ENCODE data around the gene ABCD2. TPM values are rescaled to one million over a fixed set of nuclear protein-coding genes. Genes with fewer than 3 reads are reported as not detected.
"Not testable (repeated sequence)": the region's sequence is repeated elsewhere in the genome, so short reads cannot be mapped to it uniquely, and the experiment has no call there.

ABCD2 gene
- polyA plus RNA-seq, 2 donors = 0.02 to 0.04 TPM

- not testable (repeated sequence) for H3K36me3 ChIP-seq (ENCODE audit: control insufficient read depth in 2 of 2, insufficient read depth in 2 of 2, low read length in 1 of 2); H3K27me3 ChIP-seq (ENCODE audit: control insufficient read depth in 1 of 2, insufficient read depth in 2 of 2, low read length in 2 of 2); H3K4me1 ChIP-seq (ENCODE audit: control insufficient read depth in 2 of 2, insufficient read depth in 2 of 2, low read length in 1 of 2); H3K9me3 ChIP-seq (ENCODE audit: control insufficient read depth in 2 of 2, insufficient read depth in 1 of 2, low read depth in 1 of 2, low read length in 1 of 2); H3K4me3 ChIP-seq (ENCODE audit: low read depth in 1 of 2, low read length in 2 of 2); H3K27ac ChIP-seq (ENCODE audit: low read depth in 2 of 2, low read length in 1 of 2)
Observed at GRCh38 chr12:39522167-39522566, 97.4 kb downstream of the ABCD2 start.

DNA sequence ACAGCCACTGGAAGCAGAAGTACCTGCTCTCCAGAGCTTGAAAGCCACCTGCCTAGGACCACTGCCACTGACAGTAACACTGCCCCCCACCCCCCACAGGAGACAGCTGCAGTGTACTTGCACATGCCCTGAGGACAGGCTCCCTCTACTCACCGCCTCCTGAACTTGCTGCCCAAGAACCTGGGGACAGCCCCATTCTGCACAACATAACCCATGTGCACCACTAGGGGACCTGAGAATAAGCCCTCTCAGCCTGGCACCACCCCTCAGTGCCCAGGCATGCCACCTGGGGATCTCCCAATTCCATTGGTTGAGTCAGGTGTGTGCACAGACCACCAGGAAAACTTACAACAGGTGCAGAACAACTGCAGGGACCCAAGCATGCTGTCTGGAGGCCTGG lies 109.6 kb downstream of the ABCD2 start:
- Histone ChIP-seq H3K36me3 (ENCODE audit: control insufficient read depth in 2 of 2, insufficient read depth in 2 of 2, low read length in 1 of 2) (no peaks in the 10 kb centered on the region), H3K27me3 (ENCODE audit: control insufficient read depth in 1 of 2, insufficient read depth in 2 of 2, low read length in 2 of 2) (no peaks in the 10 kb centered on the region), H3K4me3 (ENCODE audit: low read depth in 1 of 2, low read length in 2 of 2) (no peak overlapping the region), H3K4me1 (ENCODE audit: control insufficient read depth in 2 of 2, insufficient read depth in 2 of 2, low read length in 1 of 2) (no peaks in the 10 kb centered on the region), H3K27ac (ENCODE audit: low read depth in 2 of 2, low read length in 1 of 2) (no peak overlapping the region), H3K9me3 (ENCODE audit: control insufficient read depth in 2 of 2, insufficient read depth in 1 of 2, low read depth in 1 of 2, low read length in 1 of 2) (peaks cover 3 to 14% of the 10 kb centered on the region in 2 donors)
- WGBS, 2 donors = 94 to 100% methylated on average over 1 of the region's 1 CpG

GRCh38 chr12:39505554-39505953 lies 114.0 kb downstream of the ABCD2 start:
- Histone ChIP-seq H3K27me3 (ENCODE audit: control insufficient read depth in 1 of 2, insufficient read depth in 2 of 2, low read length in 2 of 2) (no peaks in the 10 kb centered on the region), H3K9me3 (ENCODE audit: control insufficient read depth in 2 of 2, insufficient read depth in 1 of 2, low read depth in 1 of 2, low read length in 1 of 2) (peaks cover 0 to 12% of the 10 kb centered on the region in 2 donors), H3K36me3 (ENCODE audit: control insufficient read depth in 2 of 2, insufficient read depth in 2 of 2, low read length in 1 of 2) (no peaks in the 10 kb centered on the region), H3K4me3 (ENCODE audit: low read depth in 1 of 2, low read length in 2 of 2) (no peak overlapping the region), H3K27ac (ENCODE audit: low read depth in 2 of 2, low read length in 1 of 2) (no peak overlapping the region), H3K4me1 (ENCODE audit: control insufficient read depth in 2 of 2, insufficient read depth in 2 of 2, low read length in 1 of 2) (no peaks in the 10 kb centered on the region)

DNA sequence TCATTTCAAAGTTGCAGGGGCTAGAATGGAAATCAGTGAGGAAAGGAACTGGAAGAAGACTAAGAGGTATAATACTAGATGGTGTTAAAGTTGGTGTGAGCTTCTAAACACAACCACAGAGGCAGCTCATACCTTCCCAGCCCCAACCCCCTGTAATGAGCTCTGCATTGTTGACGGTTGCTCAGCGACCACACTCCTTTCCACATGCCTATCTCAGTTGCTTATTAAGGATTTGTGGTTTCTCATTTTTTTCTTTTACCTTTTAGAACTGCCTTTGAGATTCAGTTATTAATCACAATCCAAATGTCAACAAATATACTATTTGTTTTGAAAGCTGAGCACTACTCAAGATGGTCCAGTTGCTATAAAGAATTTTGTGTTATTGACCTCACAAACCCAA lies 114.6 kb downstream of the ABCD2 start:
- no peak overlapping the region for H3K4me3 ChIP-seq (ENCODE audit: low read depth in 1 of 2, low read length in 2 of 2)
- 35 to 52% methylated on average over 2 of the region's 2 CpGs for WGBS, 2 donors

GRCh38 chr12:39503439-39503838 lies 116.2 kb downstream of the ABCD2 start:
- 93 to 95% methylated on average over 1 of the region's 1 CpG for WGBS, 2 donors
- Histone ChIP-seq H3K4me1 (ENCODE audit: control insufficient read depth in 2 of 2, insufficient read depth in 2 of 2, low read length in 1 of 2) (no peaks in the 10 kb centered on the region), H3K4me3 (ENCODE audit: low read depth in 1 of 2, low read length in 2 of 2) (no peak overlapping the region), H3K9me3 (ENCODE audit: control insufficient read depth in 2 of 2, insufficient read depth in 1 of 2, low read depth in 1 of 2, low read length in 1 of 2) (no peaks in the 10 kb centered on the region), H3K36me3 (ENCODE audit: control insufficient read depth in 2 of 2, insufficient read depth in 2 of 2, low read length in 1 of 2) (no peaks in the 10 kb centered on the region), H3K27me3 (ENCODE audit: control insufficient read depth in 1 of 2, insufficient read depth in 2 of 2, low read length in 2 of 2) (no peaks in the 10 kb centered on the region), H3K27ac (ENCODE audit: low read depth in 2 of 2, low read length in 1 of 2) (no peak overlapping the region)

More for the DNA sequence above, 114.6 kb downstream of the ABCD2 start:
- H3K27ac ChIP-seq (ENCODE audit: low read depth in 2 of 2, low read length in 1 of 2) = no peak overlapping the region
- H3K27me3 ChIP-seq (ENCODE audit: control insufficient read depth in 1 of 2, insufficient read depth in 2 of 2, low read length in 2 of 2) = no peaks in the 10 kb centered on the region
- no peaks in the 10 kb centered on the region for H3K4me1 ChIP-seq (ENCODE audit: control insufficient read depth in 2 of 2, insufficient read depth in 2 of 2, low read length in 1 of 2)
- H3K9me3 ChIP-seq (ENCODE audit: control insufficient read depth in 2 of 2, insufficient read depth in 1 of 2, low read depth in 1 of 2, low read length in 1 of 2) = peaks cover 0 to 8% of the 10 kb centered on the region in 2 donors
- H3K36me3 ChIP-seq (ENCODE audit: control insufficient read depth in 2 of 2, insufficient read depth in 2 of 2, low read length in 1 of 2) = no peaks in the 10 kb centered on the region

- no peaks in the 10 kb centered on the region for H3K4me1 ChIP-seq (ENCODE audit: control insufficient read depth in 2 of 2, insufficient read depth in 2 of 2, low read length in 1 of 2)
- H3K9me3 ChIP-seq (ENCODE audit: control insufficient read depth in 2 of 2, insufficient read depth in 1 of 2, low read depth in 1 of 2, low read length in 1 of 2) = no peaks in the 10 kb centered on the region
- WGBS, 2 donors = 60 to 74% methylated on average over 1 of the region's 1 CpG
- no peak overlapping the region for H3K4me3 ChIP-seq (ENCODE audit: low read depth in 1 of 2, low read length in 2 of 2)
- H3K27ac ChIP-seq (ENCODE audit: low read depth in 2 of 2, low read length in 1 of 2) = no peak overlapping the region
- H3K27me3 ChIP-seq (ENCODE audit: control insufficient read depth in 1 of 2, insufficient read depth in 2 of 2, low read length in 2 of 2) = no peaks in the 10 kb centered on the region
- H3K36me3 ChIP-seq (ENCODE audit: control insufficient read depth in 2 of 2, insufficient read depth in 2 of 2, low read length in 1 of 2) = no peaks in the 10 kb centered on the region
Observed at GRCh38 chr12:39502726-39503125, 116.9 kb downstream of the ABCD2 start.

Other genes starting within 250 kb of the ABCD2 start
- gene KIF21A, start 176.7 kb downstream of the ABCD2 start, polyA plus RNA-seq = 10 to 100 TPM; 15.5 to 15.7 TPM

All from esophagus (tissue), 2 donors.